GM18511 (cell line): ENCODE results near the gene IFRD1.
"Not testable (repeated sequence)": the region's sequence is repeated elsewhere in the genome, so short reads cannot be mapped to it uniquely, and the experiment has no call there.

ENCODE experiments used
- ATAC-seq: cut with Tn5 transposase; IDR thresholded peaks from one replicate; pipeline ENCODE4 v1.9.1; 2021; ENCODE audit warnings: mild to moderate bottlenecking, moderate library complexity; ENCODE audit not compliant: unreplicated experiment

Gene IFRD1

GRCh38 chr7:112442210-112442609, 8.1 kb upstream of the IFRD1 start:
- ATAC-seq: no peak

- no peak for ATAC-seq
These were observed 5.8 kb upstream of the IFRD1 start for GRCh38 chr7:112444505-112444904.

DNA sequence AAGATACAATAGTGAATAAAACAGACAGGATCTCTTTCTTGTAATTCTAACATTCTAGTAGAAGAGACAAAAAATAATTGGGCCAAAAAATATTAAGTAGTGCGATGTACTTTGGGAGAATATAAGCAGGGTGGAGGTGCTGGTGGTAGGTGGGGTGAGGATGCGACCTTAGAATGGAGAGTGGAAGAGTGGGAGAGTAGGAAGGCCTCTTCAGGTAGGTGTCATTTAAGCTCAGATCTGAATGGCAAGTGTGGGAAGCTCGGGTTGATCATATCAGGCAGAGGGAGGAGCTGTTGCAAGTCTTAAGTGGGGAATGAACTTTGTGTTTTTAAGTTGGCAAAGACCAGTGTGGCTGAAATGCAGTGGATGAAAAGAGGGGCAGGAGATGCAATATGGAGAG, 3.8 kb upstream of the IFRD1 start:
- no peak for ATAC-seq

DNA sequence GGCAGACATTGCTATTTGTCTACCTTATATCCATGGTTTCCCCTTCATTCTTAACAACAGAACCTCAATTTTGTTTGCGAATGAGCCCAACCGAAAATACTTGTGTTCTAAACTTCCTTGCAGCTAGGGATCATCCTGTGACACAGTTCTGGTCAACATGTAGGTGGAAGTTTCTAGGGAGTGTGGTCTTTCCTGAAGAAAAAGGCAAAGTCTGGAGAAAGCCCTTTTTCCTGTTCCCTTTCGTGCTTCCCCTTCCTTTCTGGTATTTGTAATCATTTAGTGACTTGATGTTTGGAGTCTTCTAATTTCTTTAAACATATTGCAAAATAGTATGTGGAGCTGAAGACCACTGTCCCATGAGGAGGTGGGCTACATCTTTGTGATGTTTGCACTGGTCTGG, 2.9 kb upstream of the IFRD1 start:
- ATAC-seq: no peak

- no peak for ATAC-seq
These were observed 1.9 kb upstream of the IFRD1 start for GRCh38 chr7:112448381-112448780.

GRCh38 chr7:112448891-112449290, 1.4 kb upstream of the IFRD1 start:
- no peak for ATAC-seq

DNA sequence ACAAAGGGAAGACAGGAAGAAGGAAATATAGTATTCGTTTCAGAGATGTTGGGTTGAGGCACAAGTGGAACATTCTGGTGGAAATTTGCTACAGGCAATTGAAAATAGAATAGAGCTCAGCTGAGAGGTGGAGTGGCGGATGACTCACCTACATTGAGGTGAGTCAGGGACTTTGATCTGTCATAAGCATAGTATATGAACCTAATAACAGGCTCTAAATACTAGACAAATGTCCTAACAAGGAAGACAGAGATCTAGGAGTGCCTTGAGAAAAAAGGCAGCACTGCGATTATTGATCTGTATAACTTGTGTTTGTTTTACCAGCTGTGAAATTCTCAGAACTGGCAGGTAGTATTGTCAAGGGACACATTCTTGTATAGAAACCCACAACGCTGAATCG, 907 bp upstream of the IFRD1 start:
- no peak for ATAC-seq

- peak; percentile 83 for ATAC-seq
These were observed 824 bp downstream of the IFRD1 start for GRCh38 chr7:112450807-112451761.

DNA sequence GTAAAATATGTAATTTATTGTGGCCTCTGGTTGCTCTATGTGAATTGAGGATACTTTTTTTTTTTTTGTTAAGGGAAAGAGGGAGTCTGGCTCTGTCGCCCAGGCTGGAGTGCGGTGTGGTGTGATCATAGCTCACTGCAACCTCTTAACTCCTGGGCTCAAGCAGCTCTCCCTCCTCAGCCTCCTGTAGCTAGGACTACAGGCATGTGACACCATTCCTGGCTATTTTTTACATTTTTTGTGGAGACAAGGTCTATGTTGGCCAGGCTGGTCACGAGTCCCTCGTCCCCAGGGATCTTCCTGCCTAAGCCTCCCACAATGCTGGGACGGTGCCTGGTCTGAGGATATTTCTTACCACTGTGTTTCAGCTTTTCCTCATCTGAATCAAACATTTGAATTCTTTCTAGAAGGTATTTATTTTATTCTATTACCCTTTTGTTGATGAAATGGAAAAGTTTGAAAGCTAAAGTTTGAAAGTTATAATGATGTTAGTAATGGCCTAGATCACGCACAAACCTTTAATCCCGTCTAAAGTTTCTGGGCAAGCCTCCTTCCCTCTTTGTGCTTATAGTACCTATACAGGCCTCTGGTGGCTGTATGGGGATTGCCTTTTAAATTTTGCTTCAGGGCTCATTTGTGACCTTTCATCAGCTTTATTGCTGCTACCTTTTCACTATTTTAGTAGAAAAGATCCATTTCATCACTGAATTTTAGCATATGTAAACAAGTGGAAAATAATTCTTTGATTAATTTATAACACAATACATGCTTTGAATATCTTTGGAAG, 2.0 kb downstream of the IFRD1 start:
- ATAC-seq: no peak

DNA sequence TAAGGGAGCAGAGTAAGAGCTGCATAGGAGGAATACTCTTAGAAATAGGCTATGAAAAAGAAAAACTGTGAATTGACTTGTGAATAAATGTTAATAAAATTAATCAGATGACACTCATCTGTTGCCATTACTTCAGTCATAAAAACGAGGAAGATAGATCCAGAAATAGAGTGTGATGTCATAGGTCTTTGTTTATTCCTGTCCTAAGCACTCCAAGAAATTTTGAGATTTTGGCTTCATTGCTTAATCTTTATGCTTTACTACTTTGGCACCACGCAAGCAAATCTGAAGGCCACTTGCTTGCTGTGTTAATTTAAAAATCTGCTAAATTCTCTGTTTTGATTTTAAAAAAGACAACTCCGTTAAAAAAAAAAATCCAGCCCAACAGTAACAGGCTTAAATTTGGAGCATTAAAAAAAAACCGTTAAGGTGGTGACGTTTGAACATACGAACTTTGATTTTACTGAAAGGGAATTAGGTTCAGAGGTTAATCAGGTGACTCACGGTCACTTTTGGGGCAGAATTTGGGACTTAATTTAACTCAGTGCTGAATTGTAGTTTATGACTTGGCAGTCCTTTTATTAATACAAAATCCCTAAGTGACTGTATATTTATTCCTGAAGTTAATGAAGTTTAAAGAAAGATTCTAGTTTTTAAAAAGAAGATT, 3.4 kb downstream of the IFRD1 start:
- no peak for ATAC-seq

DNA sequence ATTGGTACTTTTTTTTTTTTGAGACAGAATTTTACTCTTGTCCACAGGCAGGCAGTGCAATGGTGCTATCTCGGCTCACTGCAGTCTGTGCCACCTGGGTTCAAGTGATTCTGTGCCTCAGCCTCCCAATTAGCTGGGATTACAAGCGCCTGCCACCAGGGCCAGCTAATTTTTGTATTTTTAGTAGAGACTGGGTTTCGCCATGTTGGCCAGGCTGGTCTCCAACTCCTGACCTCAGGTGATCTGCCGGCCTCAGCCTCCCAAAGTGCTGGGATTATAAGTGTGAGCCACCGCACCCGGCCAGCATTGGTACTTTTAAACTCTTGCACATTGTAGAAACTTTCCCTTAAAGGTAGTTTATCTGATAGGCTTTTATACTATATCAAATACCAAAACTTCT, 3.9 kb downstream of the IFRD1 start:
- ATAC-seq: not testable (repeated sequence)

DNA sequence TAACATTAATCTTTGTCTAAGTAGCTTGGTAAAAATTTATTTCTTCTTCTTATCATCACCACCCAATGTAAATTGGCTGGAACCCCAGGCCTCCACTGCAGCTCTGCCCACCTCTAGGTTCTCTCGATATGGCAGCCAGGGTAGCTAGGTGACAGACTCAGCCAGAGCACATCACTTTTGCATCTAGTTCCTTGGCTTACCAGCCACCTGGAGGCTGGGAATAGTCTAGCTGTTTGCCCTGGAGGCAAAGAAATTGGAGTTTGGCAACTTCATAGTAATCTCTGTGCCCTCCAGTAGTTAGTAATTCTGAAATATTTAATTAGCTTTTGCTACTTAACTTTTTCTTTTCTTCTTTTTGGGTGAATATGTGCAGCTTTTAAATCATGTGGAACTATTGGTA, 9.4 kb downstream of the IFRD1 start:
- ATAC-seq: no peak

GRCh38 chr7:112462236-112462635, 12.0 kb downstream of the IFRD1 start:
- no peak for ATAC-seq

DNA sequence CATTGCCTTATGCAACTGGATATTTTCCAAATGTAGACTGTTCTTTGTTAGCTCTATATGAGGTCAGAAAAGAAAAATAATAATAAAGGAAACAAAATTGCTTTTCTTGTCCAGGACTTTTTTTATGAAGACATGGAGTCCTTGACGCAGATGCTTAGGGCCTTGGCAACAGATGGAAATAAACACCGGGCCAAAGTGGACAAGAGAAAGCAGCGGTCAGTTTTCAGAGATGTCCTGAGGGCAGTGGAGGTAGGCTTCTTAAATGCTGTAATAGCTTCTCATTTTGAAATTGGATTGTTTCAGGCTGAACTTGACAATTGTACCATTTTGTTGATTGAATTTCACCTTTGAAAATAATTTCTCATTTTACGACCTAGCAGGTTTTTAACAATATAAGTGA, 17.6 kb downstream of the IFRD1 start:
- no peak for ATAC-seq

- no peak for ATAC-seq
These were observed 19.9 kb downstream of the IFRD1 start for GRCh38 chr7:112470194-112470593.

- ATAC-seq: no peak
These were observed 26.3 kb downstream of the IFRD1 start for GRCh38 chr7:112476390-112477052.

DNA sequence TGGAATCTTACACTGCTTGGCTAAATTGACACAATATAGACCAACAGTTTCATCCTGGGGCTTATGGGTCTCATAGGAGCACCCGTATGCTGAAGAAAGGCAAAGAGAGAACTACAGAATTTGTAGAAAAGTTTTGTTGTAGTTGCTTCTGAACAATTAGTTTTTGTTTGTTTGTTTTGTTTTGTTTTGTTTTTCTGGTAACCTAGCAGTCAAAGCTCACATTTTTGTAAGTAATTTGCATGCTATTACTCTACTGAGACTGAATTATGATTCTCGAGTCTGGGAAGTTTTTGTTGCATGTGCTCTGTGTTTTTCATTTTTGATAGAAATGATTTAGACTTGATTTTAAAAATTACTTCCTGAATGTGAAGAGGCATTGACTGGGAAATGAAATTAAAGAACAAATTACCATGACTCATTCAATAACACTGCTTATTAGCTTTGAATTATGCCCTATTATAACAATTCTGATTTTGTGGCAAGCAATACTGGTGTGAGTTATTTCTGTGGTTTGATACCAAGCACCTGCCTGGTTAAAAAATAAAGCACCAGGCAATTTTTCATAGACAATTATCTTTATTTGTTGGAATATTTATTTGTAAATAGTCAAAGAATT, 31.0 kb downstream of the IFRD1 start:
- no peak for ATAC-seq

GRCh38 chr7:112481833-112482670, 31.8 kb downstream of the IFRD1 start:
- ATAC-seq: no peak

DNA sequence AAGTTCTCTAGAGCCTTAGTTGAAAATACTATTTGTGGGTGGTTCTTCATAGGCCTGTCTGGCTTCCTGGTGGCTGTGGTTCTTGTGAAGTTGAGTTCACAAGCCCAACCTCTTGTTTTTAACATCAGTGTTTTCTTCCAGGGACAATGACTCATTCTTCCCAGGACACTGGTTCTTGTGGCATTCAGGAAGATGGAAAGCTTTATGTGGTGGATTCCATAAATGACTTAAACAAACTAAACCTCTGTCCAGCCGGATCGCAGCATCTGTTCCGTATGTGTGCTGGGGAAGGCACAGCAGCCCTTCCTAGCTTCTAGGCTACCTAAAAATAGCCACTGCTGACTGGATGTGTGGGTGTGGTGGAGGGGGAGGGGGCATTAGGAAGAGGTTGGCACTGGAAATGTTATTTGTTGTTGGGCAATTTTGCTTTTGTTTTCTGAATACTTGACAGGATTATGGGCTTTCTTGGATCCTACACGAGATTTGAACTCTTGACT, 34.5 kb downstream of the IFRD1 start:
- ATAC-seq: no peak
